Spleen (tissue), 11 donors: ENCODE data around the gene SPIN1. TPM values are rescaled to one million over a fixed set of nuclear protein-coding genes. Genes with fewer than 3 reads are reported as not detected.

Experiments used
- DNase-seq: peaks from one replicate; pipeline ENCODE4 v3.0.0-alpha.2; 2020
- H3K27ac ChIP-seq, 8 donors: fragments of 200-600 bp; sonication (generic) in 7 of 8; 1 replicate in 4 of 8; 2 replicates in 4 of 8; pipeline versions ENCODE4 v1.5.0 to v1.8.0; 2016 to 2021; ENCODE audit warnings: inconsistent platforms in 4 of 8, mild to moderate bottlenecking in 4 of 8, moderate library complexity in 1 of 8
- H3K27me3 ChIP-seq, 7 donors: fragments of 200-600 bp; sonication (generic) in 6 of 7; replicated peaks in 1 of 7; 1 replicate in 4 of 7; 2 replicates in 3 of 7; pipeline versions ENCODE4 v1.5.0 to v1.8.0; 2016 to 2021; ENCODE audit warnings: inconsistent platforms in 3 of 7, mild to moderate bottlenecking in 1 of 7
- H3K36me3 ChIP-seq, 6 donors: fragments of 200-600 bp; sonication (generic) in 5 of 6; 1 replicate in 4 of 6; 2 replicates in 2 of 6; pipeline versions ENCODE4 v1.5.0 to v1.8.0; 2016 to 2021; ENCODE audit warnings: inconsistent platforms in 2 of 6
- H3K4me1 ChIP-seq, 6 donors: fragments of 200-600 bp; sonication (generic) in 5 of 6; 1 replicate in 3 of 6; 2 replicates in 3 of 6; pipeline versions ENCODE4 v1.5.0 to v1.8.0; 2016 to 2021; ENCODE audit warnings: inconsistent platforms in 3 of 6
- H3K4me3 ChIP-seq, 8 donors: fragments of 200-600 bp; sonication (generic) in 7 of 8; 1 replicate in 4 of 8; 2 replicates in 4 of 8; pipeline versions ENCODE4 v1.5.0 to v1.8.0; 2016 to 2021; ENCODE audit warnings: inconsistent platforms in 4 of 8, mild to moderate bottlenecking in 4 of 8, moderate library complexity in 2 of 8
- H3K9me3 ChIP-seq, 8 donors: fragments of 200-600 bp; sonication (generic) in 7 of 8; 1 replicate in 4 of 8; 2 replicates in 4 of 8; pipeline versions ENCODE4 v1.5.0 to v1.8.0; 2016 to 2021; ENCODE audit warnings: inconsistent platforms in 4 of 8
- CTCF ChIP-seq, 11 experiments: fragments of 200-600 bp in 7 of 11; fragments of 450-650 bp in 4 of 11; sonication (generic) in 4 of 11; IDR thresholded peaks in 8 of 11; conservative IDR thresholded peaks in 3 of 11; 1 replicate in 7 of 11; 2 replicates in 4 of 11; pipeline versions ENCODE4 v1.4.0 to v1.8.0; 2016 to 2021; ENCODE audit warnings: antibody characterized with exemption in 11 of 11, inconsistent platforms in 4 of 11, mild to moderate bottlenecking in 1 of 11
- POLR2A ChIP-seq, 3 donors: fragments of 450-650 bp; IDR thresholded peaks; one replicate each; pipeline ENCODE4 v1.5.1; 2017; ENCODE audit warnings: antibody characterized with exemption in 3 of 3, mild to moderate bottlenecking in 1 of 3
- POLR2AphosphoS5 ChIP-seq, 3 donors: sonication (generic); formaldehyde crosslinking; IDR thresholded peaks; one replicate each; pipeline ENCODE4 v1.5.1; 2017; ENCODE audit warnings: antibody characterized with exemption in 3 of 3
- WGBS, 5 donors: extraction: QIAGEN DNeasy Blood & Tissue Kit in 3 of 5; methylation state at CpG; one replicate each; pipeline versions ENCODE4 v1.1.5 to v1.1.7; 2013 to 2018; 5-methylcytosine and 5-hydroxymethylcytosine counted together
- intact Hi-C: fragments of 100-400 bp; cut with DNase I; formaldehyde crosslinking; loops from one replicate; pipeline ENCODE4 v1.15.0; 2023; ENCODE audit warnings: low total_unique reads
- polyA plus RNA-seq, 3 donors: library from polyadenylated mRNA; stranded (reverse); fragments of 200-250 nt; gene quantifications; one replicate each; pipeline ENCODE4 v1.2.1, GENCODE V29; 2013
- total RNA-seq, 7 donors: library from RNA; depleted of rRNA in 3 of 7; stranded (reverse); fragments of >200 nt in 3 of 7; fragmentation: NEBNext Ultra II Directional in 4 of 7; extraction: Animal tissue kit (Norgen Biotek cat#: 25700) in 4 of 7; gene quantifications; one replicate each; pipeline versions ENCODE4 v1.1.0 to v1.2.1, GENCODE V29; 2016 to 2021
- donor health status: healthy with polysubstance abuse.
- donor health status: DM: no; HTN: no; CAD: no; lungs with moderate emphysema.
- donor health status: DM: no; HTN: no; CAD: no.
- donor health status: Bipolar disorder and iron deficiency.
- donor health status: healthy.
- donor health status: DM: no; HTN: no; CAD: no.
- donor health status: DM: yes; HTN: yes; CAD: no.

SPIN1 gene
- total and polyA plus RNA-seq, 10 donors: 12.6 to 55.1 (median 42.9) TPM

- 92 to 94% (median 93%) methylated on average over 2 of the region's 2 CpGs for WGBS, 5 donors
- Histone ChIP-seq H3K4me3 (no peak overlapping the region), H3K27me3 (no peaks in the 10 kb centered on the region), H3K36me3 (peaks cover 0 to 74% (median 7%) of the 10 kb centered on the region in 6 donors), H3K27ac (no peak overlapping the region), H3K9me3 (no peaks in the 10 kb centered on the region), H3K4me1 (peaks cover 0 to 5% (median 2%) of the 10 kb centered on the region in 6 donors)
- TF ChIP-seq POLR2A (IDR thresholded peaks at IDR 0.05) (no peak), CTCF (IDR thresholded peaks at IDR 0.05 in 8 of 11, conservative IDR thresholded peaks at IDR 0.05 in 3 of 11) (no peak)
- DNase-seq: no peak
- intact Hi-C loops: no loop called here
Observed at GRCh38 chr9:88435336-88435735, 47.1 kb downstream of the SPIN1 start.

- Histone ChIP-seq H3K27me3 (no peaks in the 10 kb centered on the region), H3K9me3 (no peaks in the 10 kb centered on the region), H3K36me3 (peaks cover 0 to 71% (median 7%) of the 10 kb centered on the region in 6 donors), H3K27ac (no peak overlapping the region), H3K4me1 (peaks cover 0 to 5% (median 2%) of the 10 kb centered on the region in 6 donors), H3K4me3 (no peak overlapping the region)
- whole genome bisulfite sequencing, 5 donors: 97 to 99% (median 98%) methylated on average over 4 of the region's 4 CpGs
- intact Hi-C loops: no loop called here
- TF ChIP-seq CTCF (IDR thresholded peaks at IDR 0.05 in 8 of 11, conservative IDR thresholded peaks at IDR 0.05 in 3 of 11) (no peak), POLR2A (IDR thresholded peaks at IDR 0.05) (no peak), POLR2AphosphoS5 (IDR thresholded peaks at IDR 0.05) (no peak)
- DNase-seq: no peak
Observed at GRCh38 chr9:88436379-88436778, 48.1 kb downstream of the SPIN1 start.

- intact Hi-C loops: no loop called here
- peaks cover 0 to 5% (median 2%) of the 10 kb centered on the region in 6 donors for H3K4me1 ChIP-seq
- H3K27me3 ChIP-seq: no peaks in the 10 kb centered on the region
- no peak for DNase-seq
- peaks cover 0 to 66% (median 7%) of the 10 kb centered on the region in 6 donors for H3K36me3 ChIP-seq
- H3K27ac ChIP-seq: no peak overlapping the region
- H3K4me3 ChIP-seq: no peak overlapping the region
- no peaks in the 10 kb centered on the region for H3K9me3 ChIP-seq
- WGBS, 5 donors: 93 to 98% (median 97%) methylated on average over 13 of the region's 13 CpGs
- TF ChIP-seq POLR2A (IDR thresholded peaks at IDR 0.05): no peak
Observed at GRCh38 chr9:88437210-88438146, 49.2 kb downstream of the SPIN1 start.

- Histone ChIP-seq H3K9me3 (no peaks in the 10 kb centered on the region), H3K4me1 (peaks cover 0 to 11% (median 2%) of the 10 kb centered on the region in 6 donors), H3K27me3 (no peaks in the 10 kb centered on the region), H3K36me3 (peaks cover 0 to 53% (median 7%) of the 10 kb centered on the region in 6 donors), H3K27ac (no peak overlapping the region), H3K4me3 (no peak overlapping the region)
- 37 to 47% (median 39%) methylated on average over 3 of the region's 3 CpGs for WGBS, 5 donors
- intact Hi-C loops: no loop called here
- DNase-seq: no peak
- no peak for TF ChIP-seq POLR2A (IDR thresholded peaks at IDR 0.05)
- TF ChIP-seq CTCF (IDR thresholded peaks at IDR 0.05 in 8 of 11, conservative IDR thresholded peaks at IDR 0.05 in 3 of 11): no peak
- TF ChIP-seq POLR2AphosphoS5 (IDR thresholded peaks at IDR 0.05): no peak
Observed at GRCh38 chr9:88438811-88439210, 50.6 kb downstream of the SPIN1 start.
